Kidney (tissue), 14 donors: ENCODE measurements around the gene MAPKAP1. TPM values are rescaled to one million over a fixed set of nuclear protein-coding genes. Genes with fewer than 3 reads are reported as not detected.
A peak's percentile ranks its signal among the peaks of the same experiment; 100 is the strongest.

Experiments
- DNase-seq, 5 donors: peaks; one replicate each; pipeline ENCODE4 v3.0.0-alpha.2; 2013 to 2020
- FAIRE-seq: peaks from 2 replicates; lab custom pipeline; 2012; peaks lifted over from hg19 to GRCh38; lab: Jason Lieb, UNC
- H3K27ac ChIP-seq, 2 donors: one replicate each; pipeline ENCODE4 v1.7.0; 2013; ENCODE audit warnings: low read depth in 2 of 2, low read length in 2 of 2, inconsistent platforms in 1 of 2
- H3K27me3 ChIP-seq: one replicate; pipeline ENCODE4 v1.7.1; 2013; ENCODE audit warnings: low read length, inconsistent platforms; ENCODE audit not compliant: control insufficient read depth, insufficient read depth
- H3K36me3 ChIP-seq, 3 donors: one replicate each; pipeline versions ENCODE4 v1.7.0 to v1.7.1; 2013; ENCODE audit warnings: low read length in 3 of 3, control low read depth in 1 of 3, inconsistent platforms in 1 of 3; ENCODE audit not compliant: insufficient read depth in 3 of 3, control insufficient read depth in 2 of 3
- H3K4me1 ChIP-seq, 3 donors: one replicate each; pipeline versions ENCODE4 v1.7.0 to v1.7.1; 2013; ENCODE audit warnings: low read length in 3 of 3, inconsistent platforms in 1 of 3, low read depth in 1 of 3; ENCODE audit not compliant: control insufficient read depth in 2 of 3, insufficient read depth in 2 of 3
- H3K4me3 ChIP-seq, 3 donors: one replicate each; pipeline versions ENCODE4 v1.7.0 to v1.8.1; 2013; ENCODE audit warnings: low read length in 3 of 3, control low read depth in 1 of 3, inconsistent platforms in 1 of 3
- H3K9ac ChIP-seq, 3 donors: one replicate each; pipeline versions ENCODE4 v1.7.0 to v1.7.1; 2013; ENCODE audit warnings: low read length in 3 of 3, control low read depth in 1 of 3, inconsistent platforms in 1 of 3
- H3K9me3 ChIP-seq, 3 donors: one replicate each; pipeline versions ENCODE4 v1.7.0 to v1.7.1; 2013; ENCODE audit warnings: low read length in 3 of 3, control low read depth in 1 of 3, inconsistent platforms in 1 of 3; ENCODE audit not compliant: control insufficient read depth in 2 of 3, insufficient read depth in 1 of 3
- CTCF ChIP-seq: IDR thresholded peaks from 3 replicates; pipeline ENCODE4 v1.5.1; 2012; ENCODE audit warnings: mild to moderate bottlenecking, moderate library complexity, borderline replicate concordance; ENCODE audit not compliant: insufficient read depth; ENCODE audit errors: extremely low read depth
- intact Hi-C: fragments of 100-400 bp; cut with DNase I; formaldehyde crosslinking; loops from one replicate; pipeline ENCODE4 v1.11.1; 2022
- polyA plus RNA-seq: library from polyadenylated mRNA; stranded (reverse); fragments of 350-450 nt; fragmentation: Illumina TruSeq; extraction: RNeasy Lipid Tissue Mini Kit (QIAGEN cat#74804); gene quantifications from one replicate; pipeline ENCODE4 v1.2.3, GENCODE V29; 2014; ENCODE audit warnings: low read depth, low replicate concordance; ENCODE audit not compliant: insufficient read depth
- total RNA-seq: library from RNA; stranded (reverse); fragmentation: NEBNext Ultra II Directional; extraction: Animal tissue kit (Norgen Biotek cat#: 25700); gene quantifications from one replicate; pipeline ENCODE4 v1.2.1, GENCODE V29; 2021
- donor health status: control.
- donor health status: control.
- donor health status: control.
- donor health status: control.
- donor health status: control.
- donor health status: DM: yes; HTN: yes; CAD: no.
- donor health status: Normal renal cell carcinoma (clear cell type).

Gene MAPKAP1
- total and polyA plus RNA-seq, 2 donors from 2014 or later, result 70.5 to 99.4 TPM

GRCh38 chr9:125608489-125609224 lies 98.4 kb downstream of the MAPKAP1 start:
- Histone ChIP-seq H3K9me3 (no peaks in the 10 kb centered on the region), H3K4me1 (no peaks in the 10 kb centered on the region), H3K4me3 (no peak overlapping the region), H3K27me3 (no peaks in the 10 kb centered on the region), H3K36me3 (no peaks in the 10 kb centered on the region), H3K9ac (no peak overlapping the region), H3K27ac (no peak overlapping the region)
- intact Hi-C loops, result no loop called here
- FAIRE-seq (no peak), DNase-seq (no peak)
- TF ChIP-seq CTCF, result no peak

- H3K9ac ChIP-seq, result no peak overlapping the region
- DNase-seq (no peak), FAIRE-seq (no peak)
- no peak overlapping the region for H3K4me3 ChIP-seq
- H3K4me1 ChIP-seq, result no peaks in the 10 kb centered on the region
- H3K9me3 ChIP-seq, result no peaks in the 10 kb centered on the region
- no peak overlapping the region for H3K27ac ChIP-seq
- H3K36me3 ChIP-seq, result no peaks in the 10 kb centered on the region
- intact Hi-C loops, result no loop called here
- H3K27me3 ChIP-seq, result no peaks in the 10 kb centered on the region
- no peak for TF ChIP-seq CTCF
These were observed 102.8 kb downstream of the MAPKAP1 start for GRCh38 chr9:125604196-125604595.

GRCh38 chr9:125603478-125604021 lies 103.5 kb downstream of the MAPKAP1 start:
- no peak for DNase-seq
- Histone ChIP-seq H3K9ac (no peak overlapping the region), H3K27me3 (no peaks in the 10 kb centered on the region), H3K36me3 (no peaks in the 10 kb centered on the region), H3K27ac (no peak overlapping the region), H3K9me3 (no peaks in the 10 kb centered on the region), H3K4me3 (no peak overlapping the region), H3K4me1 (no peaks in the 10 kb centered on the region)
- intact Hi-C loops, result no loop called here
- FAIRE-seq, result no peak
- TF ChIP-seq CTCF, result no peak

GRCh38 chr9:125601961-125602360 lies 105.0 kb downstream of the MAPKAP1 start:
- no peaks in the 10 kb centered on the region for H3K4me1 ChIP-seq
- intact Hi-C loops, result no loop called here
- no peaks in the 10 kb centered on the region for H3K27me3 ChIP-seq
- H3K9me3 ChIP-seq, result no peaks in the 10 kb centered on the region
- no peak for TF ChIP-seq CTCF
- H3K36me3 ChIP-seq, result no peaks in the 10 kb centered on the region
- no peak overlapping the region for H3K27ac ChIP-seq
- H3K4me3 ChIP-seq, result no peak overlapping the region
- FAIRE-seq (no peak), DNase-seq (peak in 4 of 5 donors; percentile 71 to 89 (median 80))
- H3K9ac ChIP-seq, result no peak overlapping the region
